ENCODE results near the gene SMCR8. TPM values are rescaled to one million over a fixed set of nuclear protein-coding genes. Genes with fewer than 3 reads are reported as not detected.

Gene SMCR8
- total and polyA plus RNA-seq, 2 of the 8 experiments (the other 6 are each of a cell fraction or from before 2014, with no cell fraction given), result 6.9 to 18.5 TPM

- DNase-seq (ENCODE audit: low read depth in 1 of 2, low spot score in 2 of 2) (no peak), FAIRE-seq (no peak)
- Histone ChIP-seq H3K56ac (replicated peaks; ENCODE audit: insufficient read length, low read depth, low read length) (no peak overlapping the region), H3K9ac (replicated peaks in 1 of 4; ENCODE audit: extremely low read depth in 1 of 4, low read depth in 3 of 4, low read length in 3 of 4) (no peak overlapping the region), H3K36me3 (ENCODE audit: control insufficient read depth in 2 of 4, insufficient read depth in 4 of 4, low read length in 3 of 4) (peaks cover 35 to 83% (median 63%) of the 10 kb centered on the region in 4 experiments), H3K23ac (ENCODE audit: insufficient read length) (no peak overlapping the region), H4K5ac (ENCODE audit: insufficient read length, low read depth, low read length) (no peak overlapping the region), H3K27ac (ENCODE audit: low read depth, low read length) (no peak overlapping the region), H3K4me2 (ENCODE audit: insufficient read depth in 1 of 2, low read depth in 2 of 2, low read length in 2 of 2) (no peak overlapping the region), H3K23me2 (ENCODE audit: low read depth, low read length) (no peaks in the 10 kb centered on the region), H3K18ac (ENCODE audit: extremely low read depth, low read length) (no peak overlapping the region), H2BK12ac (ENCODE audit: low read depth, low read length) (no peak overlapping the region), H4K8ac (ENCODE audit: extremely low read depth, insufficient read depth, low read length) (no peak overlapping the region), H2AK5ac (ENCODE audit: low read depth, low read length) (no peak overlapping the region), H2BK20ac (ENCODE audit: low read length) (no peak overlapping the region), H4K91ac (replicated peaks; ENCODE audit: insufficient read length, low read length) (no peak overlapping the region), H2BK15ac (ENCODE audit: low read length) (no peak overlapping the region), H3K4me1 (replicated peaks in 1 of 4; ENCODE audit: control insufficient read depth in 3 of 4, insufficient read depth in 4 of 4, low read length in 3 of 4) (no peaks in the 10 kb centered on the region), H2BK120ac (replicated peaks; ENCODE audit: low read depth, low read length) (no peak overlapping the region), H3K4ac (replicated peaks; ENCODE audit: insufficient read length, low read depth, low read length) (no peak overlapping the region), H4K20me1 (replicated peaks in 1 of 2; ENCODE audit: control insufficient read depth in 1 of 2, insufficient read depth in 2 of 2, low read length in 2 of 2) (peaks cover 0 to 3% of the 10 kb centered on the region in 2 experiments), H2BK5ac (ENCODE audit: low read depth, low read length) (no peak overlapping the region), H2AFZ (ENCODE audit: low read length) (no peak overlapping the region), H3K79me2 (ENCODE audit: control insufficient read depth in 1 of 2, insufficient read depth in 2 of 2, low read length in 2 of 2) (no peaks in the 10 kb centered on the region), H3K14ac (ENCODE audit: insufficient read length) (no peak overlapping the region), H3K27me3 (replicated peaks in 1 of 4; ENCODE audit: control insufficient read depth in 3 of 4, extremely low read depth in 1 of 4, insufficient read depth in 3 of 4, low read length in 3 of 4) (no peaks in the 10 kb centered on the region), H3K79me1 (ENCODE audit: low read depth, low read length) (no peaks in the 10 kb centered on the region; the same call in 1 of the 2 replicates), H3K4me3 (ENCODE audit: extremely low read depth in 1 of 4, insufficient read depth in 2 of 4, low read depth in 3 of 4, low read length in 4 of 4) (no peak overlapping the region), H3K9me3 (ENCODE audit: insufficient read depth in 2 of 2, low read depth in 1 of 2, low read length in 1 of 2) (peaks cover 0 to 6% of the 10 kb centered on the region in 2 experiments; a peak in 1 of 4 replicates)
- CTCF ChIA-PET (ENCODE audit: partially characterized antibody), result no interaction called here
- 98% methylated on average over 5 of the region's 5 CpGs; no CpG with 5 or more reads in 1 of the 2 experiments for WGBS, 2 experiments (ENCODE audit: extremely low coverage in 1 of 2, insufficient coverage in 1 of 2, insufficient read length in 1 of 2, insufficient replicate concordance in 2 of 2, low coverage in 1 of 2, low lambda C conversion rate in 2 of 2, missing lambda C conversion rate in 1 of 2)
- POLR2A ChIA-PET (ENCODE audit: partially characterized antibody), result interaction anchor here (1.4 to 1.7 kb wide), 4 partner anchors 9 to 24 kb away, joined by 3 to 5 read pairs (median 4); no protein-coding TSS in a partner anchor
- TF ChIP-seq FOSL1 (IDR thresholded peaks at IDR 0.05; ENCODE audit: insufficient read depth, low read depth, low read length) (no peak), POLR2AphosphoS5 (IDR thresholded peaks at IDR 0.05; ENCODE audit: low read depth, low read length) (no peak), MAFK (IDR thresholded peaks at IDR 0.05; ENCODE audit: low read depth, low read length) (no peak), HDAC6 (IDR thresholded peaks at IDR 0.05; ENCODE audit: low read depth, low read length) (no peak), EGR1 (IDR thresholded peaks at IDR 0.05; ENCODE audit: borderline replicate concordance, low read depth, low read length) (no peak), CBX5 (IDR thresholded peaks at IDR 0.05; ENCODE audit: low read depth, low read length) (no peak), ATF2 (IDR thresholded peaks at IDR 0.05; ENCODE audit: low read length) (no peak), SIN3A (conservative IDR thresholded peaks at IDR 0.05 in 1 of 2, IDR thresholded peaks at IDR 0.05 in 1 of 2; ENCODE audit: low read depth in 1 of 2, low read length in 2 of 2) (no peak), SUZ12 (IDR thresholded peaks at IDR 0.05; ENCODE audit: low read length) (no peak), SP2 (IDR thresholded peaks at IDR 0.05; ENCODE audit: low read length) (no peak)
Measured at GRCh38 chr17:18344021-18344420, 28.9 kb downstream of the SMCR8 start.
